ENCODE measurements around the gene RHEB. TPM values are rescaled to one million over a fixed set of nuclear protein-coding genes. Genes with fewer than 3 reads are reported as not detected.

Gene RHEB
- total RNA-seq, 4 donors from 2014 or later, result 41.2 to 64.4 (median 53.5) TPM

- no peak for TF ChIP-seq CTCF (IDR thresholded peaks at IDR 0.05)
- TF ChIP-seq POLR2A (IDR thresholded peaks at IDR 0.05), result no peak
- no peak for DNase-seq (ENCODE audit: low spot score in 2 of 2)
- 88 to 89% methylated on average over 17 to 20 of the region's 20 CpGs for WGBS, 2 donors
- intact Hi-C loops (cut with DNase I; ENCODE audit: low total_unique reads), result no loop called here
- no peak overlapping the region for H3K4me3 ChIP-seq (ENCODE audit: low read depth, poor library complexity, severe bottlenecking)
Observed at GRCh38 chr7:151435103-151435916, 84.4 kb downstream of the RHEB start.

GRCh38 chr7:151434549-151434948, 85.1 kb downstream of the RHEB start:
- WGBS, 2 donors, result 92 to 93% methylated on average over 4 of the region's 4 CpGs
- no peak for DNase-seq (ENCODE audit: low spot score in 2 of 2)
- intact Hi-C loops (cut with DNase I; ENCODE audit: low total_unique reads), result no loop called here
- TF ChIP-seq POLR2A (IDR thresholded peaks at IDR 0.05) (no peak), CTCF (IDR thresholded peaks at IDR 0.05) (no peak)
- no peak overlapping the region for H3K4me3 ChIP-seq (ENCODE audit: low read depth, poor library complexity, severe bottlenecking)

GRCh38 chr7:151433721-151434400, 85.8 kb downstream of the RHEB start:
- no peak overlapping the region for H3K4me3 ChIP-seq (ENCODE audit: low read depth, poor library complexity, severe bottlenecking)
- intact Hi-C loops (cut with DNase I; ENCODE audit: low total_unique reads), result no loop called here
- DNase-seq (ENCODE audit: low spot score in 2 of 2), result no peak
- WGBS, 2 donors, result 92% methylated on average over 15 of the region's 15 CpGs
- TF ChIP-seq CTCF (IDR thresholded peaks at IDR 0.05), result no peak
- TF ChIP-seq POLR2A (IDR thresholded peaks at IDR 0.05), result no peak

- WGBS, 2 donors, result 56% methylated on average over 14 of the region's 14 CpGs
- intact Hi-C loops (cut with DNase I; ENCODE audit: low total_unique reads), result no loop called here
Observed at GRCh38 chr7:151432658-151433521, 86.8 kb downstream of the RHEB start.

More at GRCh38 chr7:151432658-151433521, 86.8 kb downstream of the RHEB start:
- TF ChIP-seq POLR2A (IDR thresholded peaks at IDR 0.05) (no peak), CTCF (IDR thresholded peaks at IDR 0.05) (no peak)
- no peak overlapping the region for H3K4me3 ChIP-seq (ENCODE audit: low read depth, poor library complexity, severe bottlenecking)
- DNase-seq (ENCODE audit: low spot score in 2 of 2), result no peak
